Lower leg skin (tissue), 3 donors: ENCODE results near the gene DUSP19.

Source experiments
- CTCF ChIP-seq, 3 donors: fragments of 450-650 bp; IDR thresholded peaks; one replicate each; pipeline ENCODE4 v1.5.1; 2016; ENCODE audit warnings: antibody characterized with exemption in 3 of 3, mild to moderate bottlenecking in 3 of 3, moderate library complexity in 2 of 3
- POLR2A ChIP-seq, 2 donors: fragments of 450-650 bp; IDR thresholded peaks; one replicate each; pipeline ENCODE4 v1.6.1; 2016 to 2017; ENCODE audit warnings: antibody characterized with exemption in 2 of 2, mild to moderate bottlenecking in 1 of 2, moderate library complexity in 1 of 2

- no peak for TF ChIP-seq CTCF (IDR thresholded peaks at IDR 0.05)
- no peak for TF ChIP-seq POLR2A (IDR thresholded peaks at IDR 0.05)
Measured at GRCh38 chr2:183112577-183112976, 34.0 kb downstream of the DUSP19 start.
